ENCODE data around the gene RINT1. TPM values are rescaled to one million over a fixed set of nuclear protein-coding genes. Genes with fewer than 3 reads are reported as not detected.

RINT1 gene
- total RNA-seq, 1 donor from 2014 or later = 27.5 TPM

- no peak overlapping the region for H3K4me3 ChIP-seq
- no peak for TF ChIP-seq POLR2AphosphoS5 (IDR thresholded peaks at IDR 0.05; ENCODE audit: insufficient read depth in 1 of 2, low read depth in 1 of 2)
- no peak for TF ChIP-seq CTCF (IDR thresholded peaks at IDR 0.05)
- no peak for TF ChIP-seq POLR2A (IDR thresholded peaks at IDR 0.05)
- no peak for DNase-seq (ENCODE audit: extremely low spot score in 2 of 2)
- no peaks in the 10 kb centered on the region for H3K4me1 ChIP-seq
- intact Hi-C loops (cut with DNase I) = no loop called here
- no peaks in the 10 kb centered on the region for H3K27me3 ChIP-seq
- no peaks in the 10 kb centered on the region for H3K36me3 ChIP-seq
- no peak overlapping the region for H3K27ac ChIP-seq
- no peaks in the 10 kb centered on the region for H3K9me3 ChIP-seq
These were observed 38.1 kb upstream of the RINT1 start for GRCh38 chr7:105493923-105494315.

- no peaks in the 10 kb centered on the region for H3K9me3 ChIP-seq
- no peak overlapping the region for H3K27ac ChIP-seq
- H3K4me1 ChIP-seq = no peaks in the 10 kb centered on the region
- peaks cover 4 to 17% of the 10 kb centered on the region in 2 donors for H3K36me3 ChIP-seq
- DNase-seq (ENCODE audit: extremely low spot score in 2 of 2) = no peak
- intact Hi-C loops (cut with DNase I) = no loop called here
- H3K27me3 ChIP-seq = no peaks in the 10 kb centered on the region
- no peak for TF ChIP-seq POLR2A (IDR thresholded peaks at IDR 0.05)
- no peak for TF ChIP-seq POLR2AphosphoS5 (IDR thresholded peaks at IDR 0.05; ENCODE audit: insufficient read depth in 1 of 2, low read depth in 1 of 2)
- no peak for TF ChIP-seq CTCF (IDR thresholded peaks at IDR 0.05)
- H3K4me3 ChIP-seq = no peak overlapping the region
These were observed 35.5 kb upstream of the RINT1 start for GRCh38 chr7:105496521-105496920.

GRCh38 chr7:105497016-105497415 lies 35.0 kb upstream of the RINT1 start:
- Histone ChIP-seq H3K36me3 (peaks cover 4 to 18% of the 10 kb centered on the region in 2 donors), H3K27ac (no peak overlapping the region), H3K9me3 (no peaks in the 10 kb centered on the region), H3K4me3 (no peak overlapping the region), H3K27me3 (no peaks in the 10 kb centered on the region), H3K4me1 (no peaks in the 10 kb centered on the region)
- DNase-seq (ENCODE audit: extremely low spot score in 2 of 2) = no peak
- no peak for TF ChIP-seq CTCF (IDR thresholded peaks at IDR 0.05)
- TF ChIP-seq POLR2AphosphoS5 (IDR thresholded peaks at IDR 0.05; ENCODE audit: insufficient read depth in 1 of 2, low read depth in 1 of 2) = no peak
- TF ChIP-seq POLR2A (IDR thresholded peaks at IDR 0.05) = no peak
- intact Hi-C loops (cut with DNase I) = no loop called here

GRCh38 chr7:105502173-105502572 lies 29.8 kb upstream of the RINT1 start:
- intact Hi-C loops (cut with DNase I) = no loop called here
- H3K9me3 ChIP-seq = no peaks in the 10 kb centered on the region
- no peak for TF ChIP-seq CTCF (IDR thresholded peaks at IDR 0.05)
- TF ChIP-seq POLR2AphosphoS5 (IDR thresholded peaks at IDR 0.05; ENCODE audit: insufficient read depth in 1 of 2, low read depth in 1 of 2) = no peak
- TF ChIP-seq POLR2A (IDR thresholded peaks at IDR 0.05) = no peak
- H3K4me3 ChIP-seq = no peak overlapping the region
- H3K27me3 ChIP-seq = no peaks in the 10 kb centered on the region
- H3K36me3 ChIP-seq = peaks cover 4 to 43% of the 10 kb centered on the region in 2 donors
- DNase-seq (ENCODE audit: extremely low spot score in 2 of 2) = no peak
- no peak overlapping the region for H3K27ac ChIP-seq
- no peaks in the 10 kb centered on the region for H3K4me1 ChIP-seq

- no peak overlapping the region for H3K27ac ChIP-seq
- no peak for DNase-seq (ENCODE audit: extremely low spot score in 2 of 2)
- no peaks in the 10 kb centered on the region for H3K27me3 ChIP-seq
- no peak for TF ChIP-seq POLR2AphosphoS5 (IDR thresholded peaks at IDR 0.05; ENCODE audit: insufficient read depth in 1 of 2, low read depth in 1 of 2)
- TF ChIP-seq CTCF (IDR thresholded peaks at IDR 0.05) = no peak
- TF ChIP-seq POLR2A (IDR thresholded peaks at IDR 0.05) = no peak
- no peaks in the 10 kb centered on the region for H3K9me3 ChIP-seq
- no peaks in the 10 kb centered on the region for H3K36me3 ChIP-seq
- H3K4me1 ChIP-seq = no peaks in the 10 kb centered on the region
- H3K4me3 ChIP-seq = no peak overlapping the region
- intact Hi-C loops (cut with DNase I) = no loop called here
These were observed 19.6 kb upstream of the RINT1 start for GRCh38 chr7:105512415-105512814.
